Nephron (organoid): Measurements from ENCODE around the gene ZNF280B.

Experiments used
- H3K27ac Mint-ChIP-seq, 3 experiments: 2 replicates each; pipeline ENCODE4 v1.8.0; 2020; ENCODE audit warnings: mixed read lengths in 3 of 3, mild to moderate bottlenecking in 2 of 3, moderate library complexity in 1 of 3
- H3K27me3 Mint-ChIP-seq: 2 replicates; pipeline ENCODE4 v1.8.0; 2021; ENCODE audit warnings: low read depth, mild to moderate bottlenecking, moderate library complexity, mixed read lengths
- H3K36me3 Mint-ChIP-seq: 2 replicates; pipeline ENCODE4 v1.8.0; 2020; ENCODE audit warnings: low read depth, mixed read lengths
- H3K4me1 Mint-ChIP-seq: 2 replicates; pipeline ENCODE4 v1.8.0; 2020; ENCODE audit warnings: mixed read lengths
- H3K4me3 Mint-ChIP-seq, 3 experiments: 2 replicates each; pipeline ENCODE4 v1.8.0; 2020; ENCODE audit warnings: mild to moderate bottlenecking in 3 of 3, mixed read lengths in 3 of 3, moderate library complexity in 2 of 3
- H3K9me3 Mint-ChIP-seq: 2 replicates; pipeline ENCODE4 v1.8.0; 2020; ENCODE audit warnings: mixed read lengths
- CTCF ChIP-seq, 3 experiments: fragments of 200-600 bp; sonication (generic); IDR thresholded peaks; one replicate each; pipeline ENCODE4 v1.5.0; 2021; ENCODE audit warnings: antibody characterized with exemption in 3 of 3; ENCODE audit not compliant: unreplicated experiment in 3 of 3

Gene ZNF280B

DNA sequence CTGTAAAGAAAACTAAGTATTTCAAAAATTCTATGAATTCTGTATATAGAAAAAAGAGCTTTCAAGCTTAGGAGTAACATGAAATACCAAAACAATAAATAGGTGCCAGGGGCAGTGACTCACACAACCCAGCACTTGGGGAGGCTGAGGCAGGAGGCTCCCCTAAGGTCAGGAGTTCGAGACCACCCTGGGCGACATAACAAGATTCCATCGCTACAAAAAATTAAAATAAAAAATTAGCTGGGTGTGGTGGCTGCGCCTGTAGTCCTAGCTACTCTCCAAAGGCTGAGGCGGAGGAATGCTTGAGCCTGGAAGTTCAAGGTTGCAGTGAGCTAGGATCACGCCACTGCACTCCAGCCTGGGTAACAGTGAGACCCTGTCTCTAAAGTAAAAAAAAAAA, 21.5 kb downstream of the ZNF280B start:
- no peak for TF ChIP-seq CTCF (IDR thresholded peaks at IDR 0.05; ENCODE audit: unreplicated experiment in 3 of 3)
- H3K9me3 Mint-ChIP-seq = no peaks in the 10 kb centered on the region
- H3K4me1 Mint-ChIP-seq = peaks cover 37% of the 10 kb centered on the region
- H3K27ac Mint-ChIP-seq = peak overlapping the region in 1 of 3 experiments; percentile 45
- no peaks in the 10 kb centered on the region for H3K27me3 Mint-ChIP-seq
- H3K36me3 Mint-ChIP-seq = peaks cover 53% of the 10 kb centered on the region
- no peak overlapping the region for H3K4me3 Mint-ChIP-seq

GRCh38 chr22:22486132-22486899, 22.2 kb downstream of the ZNF280B start:
- no peak for TF ChIP-seq CTCF (IDR thresholded peaks at IDR 0.05; ENCODE audit: unreplicated experiment in 3 of 3)
- no peak overlapping the region for H3K4me3 Mint-ChIP-seq
- no peaks in the 10 kb centered on the region for H3K27me3 Mint-ChIP-seq
- H3K4me1 Mint-ChIP-seq = peaks cover 37% of the 10 kb centered on the region
- no peaks in the 10 kb centered on the region for H3K9me3 Mint-ChIP-seq
- H3K36me3 Mint-ChIP-seq = peaks cover 49% of the 10 kb centered on the region
- H3K27ac Mint-ChIP-seq = peak overlapping the region in 1 of 3 experiments; percentile 45

- TF ChIP-seq CTCF (IDR thresholded peaks at IDR 0.05; ENCODE audit: unreplicated experiment in 3 of 3) = no peak
- peaks cover 37% of the 10 kb centered on the region for H3K4me1 Mint-ChIP-seq
- no peaks in the 10 kb centered on the region for H3K9me3 Mint-ChIP-seq
- H3K27ac Mint-ChIP-seq = peak overlapping the region in 1 of 3 experiments; percentile 3
- H3K27me3 Mint-ChIP-seq = no peaks in the 10 kb centered on the region
- H3K36me3 Mint-ChIP-seq = peaks cover 41% of the 10 kb centered on the region
- no peak overlapping the region for H3K4me3 Mint-ChIP-seq
Observed at GRCh38 chr22:22485524-22485923, 23.0 kb downstream of the ZNF280B start.

DNA sequence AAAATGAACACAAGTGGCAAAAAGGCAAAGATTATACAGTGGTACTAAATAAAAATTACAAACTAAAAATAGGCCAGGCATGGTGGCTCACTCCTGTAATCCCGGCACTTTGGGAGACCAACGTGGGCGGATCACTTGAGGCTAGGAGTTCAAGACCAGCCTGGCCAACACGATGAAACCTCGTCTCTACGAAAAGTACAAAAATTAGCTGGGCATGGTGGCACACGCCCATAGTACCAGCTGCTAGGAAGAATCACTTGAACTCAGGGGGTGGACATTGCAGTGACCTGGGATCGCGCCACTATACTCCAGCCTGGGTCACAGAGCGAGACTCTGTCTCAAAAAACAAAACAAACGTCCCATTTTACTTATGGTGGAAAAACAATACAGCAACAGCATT, 24.5 kb downstream of the ZNF280B start:
- Mint-ChIP-seq H3K4me1 (peaks cover 37% of the 10 kb centered on the region), H3K4me3 (no peak overlapping the region), H3K9me3 (no peaks in the 10 kb centered on the region), H3K27me3 (no peaks in the 10 kb centered on the region), H3K36me3 (peaks cover 35% of the 10 kb centered on the region), H3K27ac (no peak overlapping the region)
- TF ChIP-seq CTCF (IDR thresholded peaks at IDR 0.05; ENCODE audit: unreplicated experiment in 3 of 3) = no peak

DNA sequence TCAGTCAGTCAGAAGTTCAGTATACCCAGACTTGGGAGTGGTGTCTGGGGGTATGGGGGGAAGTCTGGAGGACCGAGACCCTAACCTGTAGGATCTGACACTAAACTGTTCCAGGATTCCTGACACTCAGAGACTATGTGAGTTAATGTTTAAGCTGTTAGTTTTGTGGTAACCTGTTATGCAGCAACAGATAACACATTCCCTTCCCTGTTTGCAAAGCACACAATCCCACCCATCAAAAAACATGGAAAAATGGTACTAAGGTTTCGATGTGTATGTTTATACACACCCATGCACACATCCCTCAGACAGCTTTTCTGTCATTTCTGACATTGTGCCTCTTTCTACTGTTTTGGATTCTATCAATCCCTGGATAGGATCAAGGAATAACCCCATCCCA, 27.6 kb downstream of the ZNF280B start:
- TF ChIP-seq CTCF (IDR thresholded peaks at IDR 0.05; ENCODE audit: unreplicated experiment in 3 of 3) = no peak
- H3K36me3 Mint-ChIP-seq = peaks cover 16% of the 10 kb centered on the region
- no peaks in the 10 kb centered on the region for H3K27me3 Mint-ChIP-seq

DNA sequence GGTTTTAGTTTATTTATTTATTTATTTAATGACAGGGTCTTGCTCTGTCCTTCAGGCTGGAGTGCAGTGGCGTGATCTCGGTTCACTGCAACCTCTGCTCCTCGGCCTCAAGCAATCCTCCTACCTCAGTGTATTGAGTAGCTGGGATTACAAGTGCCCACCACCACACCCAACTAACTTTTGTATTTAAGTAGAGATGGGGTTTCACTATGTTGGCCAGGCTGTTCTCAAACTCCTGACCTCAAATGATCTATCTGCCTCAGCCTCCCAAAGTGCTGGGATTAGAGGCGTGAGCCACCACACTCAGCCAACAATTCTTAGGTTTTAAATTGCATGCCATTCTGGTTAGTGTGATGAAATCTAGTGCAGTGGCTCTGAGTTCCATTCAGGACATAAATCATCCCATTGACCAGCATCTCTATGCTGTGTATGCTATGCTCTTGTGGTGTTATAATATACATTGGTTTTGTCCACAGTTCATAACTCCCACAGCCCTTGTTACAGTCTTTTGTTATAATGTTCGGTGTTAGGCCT, 28.5 kb downstream of the ZNF280B start:
- H3K4me1 Mint-ChIP-seq = peaks cover 5% of the 10 kb centered on the region
- H3K27me3 Mint-ChIP-seq = no peaks in the 10 kb centered on the region
- no peak overlapping the region for H3K4me3 Mint-ChIP-seq

More for the DNA sequence above, 27.6 kb downstream of the ZNF280B start:
- H3K4me3 Mint-ChIP-seq = no peak overlapping the region
- H3K4me1 Mint-ChIP-seq = peaks cover 12% of the 10 kb centered on the region
- H3K9me3 Mint-ChIP-seq = no peaks in the 10 kb centered on the region
- no peak overlapping the region for H3K27ac Mint-ChIP-seq

More for the DNA sequence above, 28.5 kb downstream of the ZNF280B start:
- no peak for TF ChIP-seq CTCF (IDR thresholded peaks at IDR 0.05; ENCODE audit: unreplicated experiment in 3 of 3)
- Mint-ChIP-seq H3K9me3 (no peaks in the 10 kb centered on the region), H3K27ac (no peak overlapping the region), H3K36me3 (peaks cover 8% of the 10 kb centered on the region)
